ENCODE data around the gene RNF150.
A peak's percentile ranks its signal among the peaks of the same experiment; 100 is the strongest.

RNF150 gene

DNA sequence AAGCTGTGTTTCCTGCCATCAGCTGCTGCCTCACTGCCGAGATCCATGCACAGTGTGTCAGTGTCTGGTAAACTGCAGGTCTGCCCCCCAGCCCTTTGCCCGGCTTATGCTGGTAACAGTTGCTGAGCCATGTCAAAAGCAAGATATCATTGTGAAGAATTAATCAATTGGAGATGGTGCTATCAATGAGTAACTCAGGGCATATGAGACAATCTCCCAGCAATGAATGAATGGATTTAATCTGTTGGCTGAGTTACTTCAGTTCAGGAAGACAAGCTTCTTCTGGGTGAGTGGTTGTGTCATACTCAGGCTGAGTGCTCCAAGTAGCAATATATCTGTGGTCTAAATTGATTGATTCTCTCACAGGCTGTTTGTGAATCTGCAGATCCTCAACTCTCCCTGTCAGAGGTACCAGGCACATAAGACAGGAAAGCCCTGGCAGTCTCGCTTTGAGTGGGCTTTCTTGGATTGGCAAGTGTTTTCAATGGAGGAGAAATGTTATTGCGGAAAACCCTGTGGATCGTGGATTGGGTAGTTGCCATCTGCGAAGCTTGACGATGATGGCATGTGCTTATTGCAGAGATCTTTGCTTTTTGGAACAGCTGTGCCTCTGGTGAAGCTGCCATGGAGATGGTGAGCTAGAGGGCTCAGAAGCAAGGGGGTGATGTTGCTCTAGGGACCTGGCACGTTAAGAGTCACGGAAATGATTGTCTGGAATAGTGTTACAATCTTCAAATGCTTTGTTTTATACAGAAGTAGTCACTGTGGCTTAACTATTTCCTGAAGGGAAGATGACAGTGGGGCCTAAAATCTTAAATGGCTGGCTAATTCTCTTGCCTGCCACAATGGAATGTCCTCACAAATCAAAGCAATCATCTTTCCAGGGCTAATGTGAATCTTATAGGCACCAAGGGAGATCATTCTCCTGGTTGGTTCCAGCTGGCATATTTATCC lies 229.5 kb downstream of the RNF150 start:
- no peak for DNase-seq

DNA sequence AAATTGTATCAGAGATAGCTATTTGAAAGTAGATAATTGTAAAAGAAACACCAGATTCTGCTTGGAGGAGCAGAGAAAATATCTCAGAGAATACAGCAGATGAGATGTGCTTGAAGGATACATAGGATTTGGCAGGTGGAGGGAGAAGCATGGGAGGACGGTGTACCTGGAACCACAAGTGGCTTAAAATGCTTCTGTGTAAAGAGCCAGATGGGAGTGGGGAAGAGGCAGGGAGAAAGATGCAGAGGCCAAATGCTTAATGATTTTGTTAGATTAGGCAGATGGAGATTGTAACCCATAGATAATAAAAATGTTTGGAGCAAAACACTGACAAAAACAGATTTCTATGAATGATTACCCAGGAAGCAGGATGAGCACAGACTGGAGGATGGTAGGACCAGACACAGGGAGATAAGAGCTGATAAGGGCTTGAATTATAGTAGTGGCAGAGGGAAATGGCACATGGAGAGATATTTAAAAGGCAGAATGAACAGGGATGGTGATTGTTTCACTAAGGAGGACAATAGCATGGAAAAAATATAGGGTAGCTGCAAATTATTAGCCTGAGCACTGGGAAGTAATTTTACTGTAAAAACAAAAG lies 231.4 kb downstream of the RNF150 start:
- no peak for DNase-seq

DNA sequence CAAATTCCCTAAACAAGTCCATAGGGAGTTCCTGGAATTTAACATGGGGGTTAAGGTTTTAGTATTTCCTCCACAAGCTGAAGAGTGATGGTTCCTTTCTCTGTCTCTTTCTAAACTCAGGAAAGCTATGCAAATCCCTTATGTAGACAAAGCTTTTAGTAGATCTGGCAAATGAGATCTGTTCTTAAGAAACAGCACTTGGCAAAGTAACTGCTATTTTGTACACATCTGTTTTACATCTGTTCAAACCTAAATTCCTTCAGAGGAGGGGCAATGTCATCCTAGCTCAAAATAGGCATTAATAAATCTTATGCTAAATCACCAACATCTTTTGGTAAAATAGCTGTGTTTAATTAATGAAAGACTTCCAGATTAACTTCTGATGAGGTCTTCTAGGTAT lies 239.3 kb downstream of the RNF150 start:
- no peak for DNase-seq

DNA sequence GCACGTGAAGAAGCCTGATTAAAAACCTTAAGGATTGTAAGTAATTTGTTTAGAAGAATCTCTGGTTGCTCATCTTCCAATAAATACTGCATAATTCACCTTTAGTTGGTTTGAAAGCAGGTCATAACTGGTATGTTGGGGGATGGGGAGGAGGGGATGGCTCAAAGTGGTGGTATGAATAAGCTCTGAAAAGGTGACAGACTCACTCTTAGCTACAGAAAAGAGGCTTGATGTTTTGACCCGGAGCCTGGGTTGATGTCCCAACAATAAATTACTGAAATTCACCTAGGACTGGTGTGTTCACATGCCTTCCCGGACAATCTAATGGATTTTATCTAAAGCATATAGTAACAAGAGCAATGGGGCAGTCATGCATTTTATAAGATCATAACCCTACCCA lies 245.2 kb downstream of the RNF150 start:
- no peak for DNase-seq

DNA sequence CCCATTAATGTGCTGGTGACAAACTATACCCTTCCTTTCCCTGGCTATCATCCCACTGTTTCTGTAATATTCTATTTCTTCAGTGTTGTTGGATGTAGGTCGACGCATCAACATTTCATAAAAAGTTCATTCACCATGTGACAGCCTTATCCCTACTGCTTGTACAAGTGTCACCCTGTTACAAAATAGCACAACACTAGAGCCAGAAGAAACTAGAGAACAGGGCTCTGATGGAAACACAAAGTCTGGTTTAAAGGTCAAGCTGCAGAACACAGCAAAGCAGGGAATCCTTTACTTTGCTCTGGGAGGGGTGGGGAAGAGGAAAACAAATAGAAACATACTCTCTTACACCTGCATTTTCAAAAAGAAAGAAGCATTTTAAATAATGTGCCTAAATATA lies 245.8 kb downstream of the RNF150 start:
- no peak for DNase-seq

DNA sequence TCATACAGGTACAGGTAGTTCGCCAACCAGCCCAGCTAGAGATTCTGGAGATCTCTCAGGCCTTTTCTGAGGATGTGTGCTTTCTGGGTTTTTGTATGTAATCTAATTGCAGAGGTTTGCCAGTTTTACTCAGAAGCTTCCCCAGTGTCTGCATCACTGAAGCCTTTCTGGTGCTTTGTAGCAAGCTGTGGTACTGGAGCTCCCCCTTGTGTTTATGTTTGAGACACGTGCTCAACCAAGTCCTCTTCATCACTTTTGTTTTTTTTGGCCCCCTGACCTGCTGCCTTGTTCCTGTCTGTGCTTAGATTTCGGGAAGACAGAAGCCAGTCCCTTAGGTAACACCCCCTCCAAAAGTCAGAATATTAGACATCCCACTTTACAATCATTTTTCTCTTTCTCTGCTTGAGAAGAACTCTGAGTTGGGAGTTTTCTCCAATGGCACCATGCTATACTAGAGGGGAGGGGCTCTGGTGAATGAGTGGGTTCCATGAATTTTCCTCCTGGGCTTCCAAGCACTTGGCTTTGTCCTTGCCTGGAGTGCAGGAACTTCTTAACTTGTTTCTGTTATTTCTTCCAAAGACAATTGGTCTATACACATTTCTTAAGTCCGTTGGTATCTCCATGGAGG lies 248.7 kb downstream of the RNF150 start:
- DNase-seq, result peak; percentile 41

DNA sequence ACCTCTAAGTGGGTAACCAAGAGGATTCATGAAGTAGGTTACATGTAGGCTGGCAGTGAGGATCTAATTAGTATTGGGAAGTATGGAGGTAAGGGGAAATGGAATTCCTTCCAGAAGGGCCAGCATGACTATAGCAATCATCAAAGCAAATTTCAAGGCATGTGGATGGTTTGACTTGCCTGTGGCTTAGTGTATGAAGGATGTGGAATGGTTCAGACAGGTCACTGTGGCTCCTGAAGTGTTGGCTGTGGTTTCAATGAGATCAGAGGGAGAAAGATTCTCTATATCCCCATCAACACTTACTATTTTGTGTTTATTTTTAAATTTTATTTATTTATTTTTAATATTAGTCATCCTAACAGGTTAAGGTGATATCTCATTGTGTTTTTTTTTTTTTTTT lies 255.5 kb downstream of the RNF150 start:
- DNase-seq, result no peak

DNA sequence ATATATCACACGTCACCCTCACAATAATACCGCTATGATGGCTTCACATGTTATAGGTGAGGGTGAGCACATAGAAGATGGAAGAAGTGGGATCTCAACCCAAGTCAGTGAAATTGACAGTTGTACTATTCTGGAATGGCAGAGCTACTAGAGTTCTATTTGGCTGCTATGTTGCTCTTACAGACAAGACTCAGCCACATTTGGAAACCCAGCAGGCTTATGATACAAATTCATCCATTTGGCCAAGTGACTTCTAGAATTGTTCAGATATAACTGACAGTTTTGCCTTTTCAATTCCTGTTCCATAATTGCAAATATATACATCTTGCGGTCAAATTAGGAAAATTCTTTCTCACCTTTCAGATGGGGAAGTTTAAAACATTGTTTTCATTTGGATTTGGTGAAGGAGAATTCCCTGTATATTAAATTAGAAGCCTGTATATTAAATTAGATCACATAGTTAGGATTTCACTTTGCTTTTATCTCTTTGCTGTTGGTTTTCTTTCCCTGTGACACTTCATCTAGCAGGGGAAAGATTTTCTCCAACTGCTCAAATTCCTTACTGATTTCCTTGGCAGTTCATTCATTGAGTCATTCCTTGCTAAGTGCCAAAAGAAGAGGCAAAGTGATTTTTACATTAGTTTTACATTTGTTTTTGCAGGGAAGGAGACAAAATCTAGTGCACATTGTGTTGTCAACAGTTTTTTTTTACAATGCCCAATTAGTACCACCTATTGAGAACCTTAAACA lies 256.5 kb downstream of the RNF150 start:
- DNase-seq, result no peak

DNA sequence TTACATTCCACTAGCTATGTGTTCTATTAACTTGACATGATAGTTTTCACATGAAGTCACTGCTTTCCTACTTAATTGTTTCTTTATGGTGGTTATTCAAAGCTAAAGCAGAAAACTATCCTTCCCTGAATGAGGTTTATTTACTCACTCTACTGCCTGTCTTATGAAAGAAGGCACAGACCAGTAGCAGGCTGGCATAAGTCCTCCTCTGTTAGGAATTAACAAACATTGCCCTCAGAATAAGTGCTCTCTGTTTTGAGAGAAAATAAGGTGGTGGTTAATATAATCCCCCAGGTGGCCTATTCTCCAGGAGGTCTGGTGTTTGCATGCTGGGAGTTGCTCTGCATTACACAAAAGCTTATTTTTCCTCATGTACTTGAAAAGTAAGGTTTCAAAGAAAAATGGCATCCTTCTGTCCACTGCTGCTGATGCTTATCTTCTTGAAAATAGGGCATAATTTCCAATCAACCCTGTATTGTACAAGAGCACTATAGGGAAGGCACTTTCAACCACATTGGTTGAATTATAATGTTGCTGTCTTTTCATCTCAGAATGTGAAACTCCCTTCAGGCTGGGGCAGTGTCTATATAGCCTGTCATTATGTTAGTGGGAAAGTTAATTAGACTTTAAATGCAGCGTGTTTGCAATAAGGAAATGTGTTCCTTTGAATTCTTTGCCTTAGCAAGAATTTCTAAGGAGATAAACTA lies 257.4 kb downstream of the RNF150 start:
- no peak for DNase-seq

DNA sequence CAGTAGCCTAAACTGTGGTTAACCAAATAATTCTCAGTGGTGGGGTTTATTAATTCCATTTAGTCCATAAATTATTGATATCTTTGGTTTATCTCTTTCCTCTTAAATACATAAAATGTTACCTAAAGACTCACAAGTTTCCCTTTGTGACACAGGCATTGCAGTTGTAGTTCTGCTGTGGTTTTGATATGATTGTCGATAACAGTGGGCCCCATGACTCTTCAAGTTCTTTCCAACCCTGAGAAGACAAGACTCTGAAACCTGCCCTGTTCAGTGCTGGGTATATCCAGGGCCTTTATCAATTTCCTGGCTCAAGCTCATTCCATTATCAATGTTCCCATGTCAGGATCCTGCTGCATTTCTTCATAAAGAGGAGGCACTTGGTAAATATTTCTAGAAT lies 259.2 kb downstream of the RNF150 start:
- no peak for DNase-seq

DNA sequence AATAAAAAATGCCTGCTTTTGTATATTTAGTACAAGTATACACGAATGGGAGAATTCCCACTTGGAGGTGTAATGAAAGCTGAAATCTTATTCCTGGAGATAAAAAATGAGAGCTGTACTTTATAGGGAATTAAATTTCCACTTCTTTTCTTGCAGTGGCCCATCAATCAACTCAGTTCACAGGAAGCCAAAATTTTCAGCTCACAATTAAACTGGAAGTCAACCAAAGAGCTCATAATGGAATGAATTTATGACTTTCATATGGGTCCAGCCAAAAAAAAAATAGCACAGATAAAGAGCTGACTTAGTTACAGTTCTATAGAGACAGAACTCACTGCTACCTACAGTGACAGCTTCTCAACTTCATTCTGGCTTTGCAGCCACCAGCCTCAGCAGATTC lies 261.9 kb downstream of the RNF150 start:
- no peak for DNase-seq

DNA sequence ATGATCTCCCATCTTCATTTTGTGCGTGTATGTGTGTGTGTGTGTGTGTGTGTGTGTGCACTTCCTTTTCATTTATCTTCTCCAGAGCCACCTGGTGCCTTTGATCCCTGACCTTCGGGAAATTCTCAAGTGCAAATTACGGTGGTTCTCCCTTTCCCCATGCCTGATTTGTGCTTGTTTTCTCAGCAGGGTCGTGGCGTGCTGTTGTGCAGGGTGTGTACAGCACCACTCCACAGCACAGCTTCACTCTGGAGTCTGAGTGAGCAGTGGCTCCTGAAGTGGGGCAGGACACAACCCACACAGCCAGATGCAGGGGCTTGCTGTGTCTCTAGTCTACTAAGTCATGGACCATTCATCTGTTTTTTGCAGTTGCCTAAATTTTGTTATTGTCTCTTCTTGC lies 262.8 kb downstream of the RNF150 start:
- no peak for DNase-seq

DNA sequence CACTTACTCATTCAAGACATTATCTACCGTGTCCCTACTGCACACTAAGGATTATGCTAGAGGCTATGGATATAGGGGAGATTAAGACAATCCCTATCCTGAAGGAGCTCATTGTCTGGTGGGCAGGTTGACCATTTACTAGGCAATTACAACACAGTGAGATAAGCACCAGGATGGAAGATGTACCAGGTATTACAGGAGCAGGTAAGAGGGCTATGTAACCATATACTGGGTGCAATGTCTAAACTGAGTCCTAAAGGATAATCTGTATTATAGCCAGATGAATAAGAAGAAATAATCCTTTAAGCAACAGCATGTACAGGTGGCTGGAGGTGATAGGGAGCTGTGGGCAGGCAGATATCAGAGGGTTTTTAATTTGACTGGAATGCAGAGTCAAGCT lies 263.8 kb downstream of the RNF150 start:
- no peak for DNase-seq

DNA sequence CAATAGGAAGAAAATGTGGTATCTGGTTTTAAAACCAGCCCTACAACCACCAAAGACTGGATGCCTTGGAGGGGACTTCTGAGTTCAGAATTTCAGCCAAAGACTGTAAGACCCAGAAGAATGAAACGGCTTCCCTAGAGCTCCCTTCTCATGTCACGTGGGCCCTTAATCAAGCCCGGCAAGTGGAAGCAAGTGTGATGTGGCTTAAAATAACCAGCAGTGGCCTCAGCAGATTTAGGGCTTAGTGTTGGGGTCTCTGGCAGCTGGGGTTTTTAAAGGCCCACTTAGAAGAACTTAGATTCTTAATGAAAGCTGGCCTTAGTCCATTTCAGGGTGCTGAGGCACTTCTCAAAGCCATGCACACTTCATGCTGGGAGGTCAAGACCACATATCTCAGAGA lies 265.9 kb downstream of the RNF150 start:
- DNase-seq, result no peak

DNA sequence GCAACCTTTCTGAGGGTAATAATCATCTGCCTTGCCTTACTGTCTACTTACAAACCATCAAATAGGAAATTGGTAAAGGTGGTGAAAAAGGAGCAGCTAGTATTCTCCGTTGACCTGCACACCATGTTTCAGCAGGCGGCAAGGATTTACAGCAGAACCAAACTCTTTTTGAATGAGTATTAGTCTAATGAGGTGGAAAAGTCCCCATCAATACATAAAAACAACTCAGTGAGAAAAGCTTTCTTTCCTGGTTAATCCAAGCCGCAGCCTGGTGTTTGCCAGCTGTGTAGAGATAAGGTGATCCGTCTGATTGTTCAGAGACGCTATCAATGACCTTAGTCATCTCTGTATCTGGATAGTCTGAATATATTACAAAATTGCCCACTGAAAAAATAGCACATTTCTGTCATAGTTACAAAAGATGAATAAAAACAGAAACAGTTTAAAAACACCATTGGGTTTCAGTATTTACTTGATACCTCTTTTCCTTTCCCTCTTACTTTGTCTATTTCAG lies 266.7 kb downstream of the RNF150 start:
- DNase-seq, result no peak

DNA sequence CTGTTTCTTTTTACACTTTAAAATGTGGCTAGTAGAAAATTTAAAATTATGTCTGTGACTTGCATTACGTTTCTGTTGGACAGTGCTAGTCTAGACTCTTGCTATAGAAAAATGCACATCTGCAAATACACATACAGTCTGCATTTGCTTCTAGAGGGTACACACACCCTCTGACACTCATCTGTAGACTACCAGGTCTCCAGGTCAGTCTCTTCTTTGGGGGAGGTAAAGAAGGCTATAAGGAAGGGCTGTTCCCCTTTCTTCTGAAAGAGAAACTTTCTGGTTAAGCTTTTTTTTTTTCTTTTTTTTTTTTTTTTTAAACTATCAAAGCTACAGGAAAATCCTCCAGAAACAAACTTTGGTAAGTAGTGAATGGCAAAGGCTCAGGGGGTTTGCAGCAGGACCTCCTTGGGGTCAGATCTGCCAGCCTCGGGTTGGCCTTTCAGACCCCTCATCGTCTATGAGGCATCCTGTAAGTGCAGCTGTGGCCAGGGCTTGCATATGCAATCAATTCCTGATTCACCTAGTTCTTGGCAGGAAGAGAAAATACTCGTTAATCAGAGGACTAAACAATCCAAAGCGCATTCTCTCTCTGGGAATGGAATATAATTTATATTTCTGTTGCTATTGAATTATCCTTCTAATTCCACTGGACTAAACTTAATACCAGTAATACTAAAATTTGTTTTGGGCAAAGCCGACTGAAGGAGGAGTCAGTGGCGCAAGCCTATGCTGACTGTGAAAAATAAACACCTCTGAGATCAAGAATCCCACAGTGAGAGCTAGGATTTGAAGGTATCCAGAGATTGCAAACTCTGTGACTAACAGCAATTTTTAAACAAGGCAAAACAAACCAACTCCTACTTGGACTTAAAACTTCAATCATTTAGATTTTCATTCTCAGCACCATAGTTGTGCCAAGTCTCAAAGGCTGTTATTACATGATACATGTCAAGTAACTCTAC lies 267.7 kb downstream of the RNF150 start:
- no peak for DNase-seq

DNA sequence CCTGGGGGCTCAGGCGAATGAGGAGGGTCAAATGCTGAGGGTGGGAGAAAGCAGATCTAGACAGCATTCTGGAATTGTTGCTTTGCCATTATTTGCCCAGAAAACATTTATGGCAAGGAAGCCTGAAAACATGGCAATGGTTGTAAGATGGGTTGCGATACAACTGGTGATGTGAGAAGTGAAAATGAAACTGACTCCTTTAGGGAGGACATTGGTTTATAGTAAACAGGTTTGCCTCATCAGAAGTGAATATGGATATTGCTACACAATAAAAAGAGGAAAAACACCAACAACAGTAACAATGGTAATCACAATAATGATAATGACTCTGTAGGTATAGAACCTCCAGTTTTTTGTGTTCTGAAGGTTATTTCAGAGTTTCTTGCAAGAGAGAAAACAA lies 270.1 kb downstream of the RNF150 start:
- DNase-seq, result no peak

DNA sequence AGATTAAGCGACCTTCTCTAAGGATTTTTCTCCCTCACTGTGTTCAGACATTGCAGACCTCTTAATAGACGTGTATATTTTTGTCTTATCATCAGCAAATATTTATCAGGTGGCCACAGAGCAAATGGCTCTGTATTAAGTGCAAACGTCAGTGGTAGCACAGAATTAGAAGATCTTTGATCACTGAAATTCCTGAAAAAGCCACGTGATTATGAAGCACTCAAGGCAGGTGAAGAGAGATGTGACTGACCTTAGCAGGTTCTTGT lies 271.2 kb downstream of the RNF150 start:
- DNase-seq, result no peak

DNA sequence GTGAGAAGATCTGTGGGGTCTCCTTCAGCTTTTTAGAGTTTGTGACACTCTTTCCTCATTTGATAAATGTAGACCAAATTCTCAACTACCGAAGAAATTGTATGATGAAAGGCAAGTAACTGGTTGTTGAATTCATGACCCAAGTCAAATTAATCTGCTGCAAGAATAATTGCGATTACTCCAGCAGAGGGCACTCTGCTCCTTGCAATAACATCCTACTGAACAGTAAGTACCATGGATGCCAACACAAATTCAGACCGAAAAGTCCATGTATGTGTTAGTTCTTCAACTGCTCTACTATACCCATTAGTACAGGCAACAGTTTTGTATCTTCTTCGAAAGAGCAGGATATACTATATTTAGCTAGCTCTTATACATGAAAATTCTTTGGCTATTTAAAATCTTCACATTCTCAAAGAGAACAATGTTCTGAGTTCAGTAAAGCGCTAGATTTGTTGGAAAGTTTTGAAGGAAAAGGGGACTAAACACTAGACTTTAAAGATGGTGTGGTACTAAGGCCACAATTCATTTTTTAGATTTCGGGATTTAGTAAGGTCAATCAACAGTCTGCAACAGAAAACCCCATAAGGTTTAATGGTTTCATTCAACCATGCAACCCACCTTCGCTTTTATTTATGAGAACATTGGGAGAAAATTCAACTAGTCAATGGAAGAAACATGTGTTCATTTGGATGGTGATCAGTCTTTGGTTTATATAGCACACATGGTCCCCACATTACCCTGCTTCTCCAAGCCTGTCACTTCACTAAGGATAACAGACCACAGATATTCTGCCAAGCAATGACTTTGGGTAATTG lies 271.7 kb downstream of the RNF150 start:
- DNase-seq, result peak; percentile 19

DNA sequence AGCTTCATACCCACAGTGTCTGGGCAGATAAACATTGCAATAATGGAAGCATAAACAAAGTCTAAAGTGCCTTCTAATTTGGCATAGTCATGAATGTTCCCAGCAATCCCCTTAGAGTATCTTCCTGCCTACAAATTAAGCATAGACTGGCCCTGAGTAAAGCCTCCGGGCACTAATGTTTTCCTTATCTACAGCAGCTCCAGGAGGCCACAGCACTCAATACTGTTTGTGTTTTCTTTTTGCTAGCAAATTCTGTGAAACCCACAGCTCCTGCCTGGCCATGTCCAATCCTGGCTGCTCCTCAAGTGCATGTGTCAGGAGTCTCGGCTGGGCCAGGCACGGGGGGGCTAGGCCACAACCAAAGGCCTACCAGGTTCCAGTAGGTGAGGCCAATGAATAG lies 274.4 kb downstream of the RNF150 start:
- DNase-seq, result no peak

DNA sequence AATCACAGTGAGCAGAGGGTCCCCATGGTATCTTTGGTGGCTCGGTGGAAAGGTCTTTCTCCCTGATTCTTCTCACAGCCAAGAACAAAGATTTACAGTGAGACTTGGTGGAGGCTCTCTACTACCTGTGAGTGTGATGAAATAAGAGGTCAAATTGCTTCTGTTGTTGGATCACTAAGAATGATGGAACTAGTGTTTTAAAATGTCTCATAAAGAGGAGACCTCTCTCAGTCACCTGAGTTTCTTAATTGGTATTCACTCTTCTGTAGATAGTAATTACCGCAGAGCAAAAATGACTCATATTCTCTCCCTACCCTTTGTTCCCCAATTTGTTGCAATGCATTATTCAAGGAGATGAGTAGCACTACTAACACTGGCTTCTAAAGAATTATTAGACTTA lies 276.2 kb downstream of the RNF150 start:
- no peak for DNase-seq

Data from CD4-positive, alpha-beta T cell treated with Interferon gamma for 1 hour (primary cell).